CD8-positive, alpha-beta memory T cell (primary cell): ENCODE measurements around the gene BID. TPM values are rescaled to one million over a fixed set of nuclear protein-coding genes. Genes with fewer than 3 reads are reported as not detected.
A peak's percentile ranks its signal among the peaks of the same experiment; 100 is the strongest.
"Not testable (repeated sequence)": the region's sequence is repeated elsewhere in the genome, so short reads cannot be mapped to it uniquely, and the experiment has no call there.

ENCODE experiments used
- CTCF ChIA-PET: fragments of 350-600 bp; sonication (Branson Sonifier 250); formaldehyde crosslinking; loops from one replicate; lab custom pipeline; 2021; ENCODE audit warnings: antibody characterized with exemption; lab: Charles Lee
- POLR2A ChIA-PET: fragments of 350-600 bp; sonication (Branson Sonifier 250); formaldehyde crosslinking; loops from one replicate; lab custom pipeline; 2021; ENCODE audit warnings: antibody characterized with exemption; lab: Charles Lee
- DNase-seq, 5 donors: peaks; one replicate each; pipeline versions ENCODE4 v3.0.0 to v3.0.0-alpha.2; 2020 to 2022; ENCODE audit warnings: mixed read lengths in 1 of 5
- H3K27ac ChIP-seq: one replicate; pipeline ENCODE4 v1.7.0; 2013; ENCODE audit warnings: low read depth, mild to moderate bottlenecking, low read length, moderate library complexity
- H3K27me3 ChIP-seq: 2 replicates; pipeline ENCODE4 v1.7.0; 2013; ENCODE audit warnings: low read length, mild to moderate bottlenecking; ENCODE audit not compliant: insufficient read depth, poor library complexity, severe bottlenecking
- H3K36me3 ChIP-seq: 2 replicates; pipeline ENCODE4 v1.7.0; 2013; ENCODE audit warnings: mild to moderate bottlenecking, low read length, moderate library complexity; ENCODE audit not compliant: insufficient read depth
- H3K4me1 ChIP-seq: 2 replicates; pipeline ENCODE4 v1.7.0; 2013; ENCODE audit warnings: mild to moderate bottlenecking, low read length, moderate library complexity; ENCODE audit not compliant: insufficient read depth
- H3K4me3 ChIP-seq: 2 replicates; pipeline ENCODE4 v1.7.0; 2013; ENCODE audit warnings: mild to moderate bottlenecking, low read length
- H3K9me3 ChIP-seq: 2 replicates; pipeline ENCODE4 v1.7.0; 2013; ENCODE audit warnings: mild to moderate bottlenecking, low read length
- H3K27ac Mint-ChIP-seq, 8 donors: one replicate each; pipeline ENCODE4 v1.8.0; 2020 to 2021; ENCODE audit warnings: mixed read lengths in 8 of 8, mild to moderate bottlenecking in 6 of 8, inconsistent platforms in 3 of 8, moderate library complexity in 3 of 8
- H3K27me3 Mint-ChIP-seq, 2 donors: one replicate each; pipeline ENCODE4 v1.8.0; 2020 to 2021; ENCODE audit warnings: mixed read lengths in 2 of 2, mild to moderate bottlenecking in 1 of 2, moderate library complexity in 1 of 2
- H3K36me3 Mint-ChIP-seq, 3 donors: one replicate each; pipeline ENCODE4 v1.8.0; 2020 to 2021; ENCODE audit warnings: mixed read lengths in 3 of 3, inconsistent platforms in 1 of 3, mild to moderate bottlenecking in 1 of 3
- H3K4me1 Mint-ChIP-seq, 3 donors: one replicate each; pipeline ENCODE4 v1.8.0; 2020 to 2021; ENCODE audit warnings: mixed read lengths in 3 of 3, inconsistent platforms in 1 of 3, mild to moderate bottlenecking in 1 of 3
- H3K4me3 Mint-ChIP-seq, 7 donors: one replicate each; pipeline ENCODE4 v1.8.0; 2020 to 2021; ENCODE audit warnings: mixed read lengths in 7 of 7, mild to moderate bottlenecking in 6 of 7, moderate library complexity in 4 of 7, inconsistent platforms in 2 of 7
- H3K9me3 Mint-ChIP-seq, 5 donors: one replicate each; pipeline ENCODE4 v1.8.0; 2020 to 2022; ENCODE audit warnings: mixed read lengths in 5 of 5, mild to moderate bottlenecking in 3 of 5, moderate library complexity in 2 of 5, inconsistent platforms in 1 of 5
- polyA plus RNA-seq: library from polyadenylated mRNA; unstranded; fragments of 300-500 nt; fragmentation: Illumina TruSeq; gene quantifications from one replicate; pipeline ENCODE4 v1.2.3, GENCODE V29; 2021
- total RNA-seq, 2 experiments: library from RNA; stranded (reverse); gene quantifications; one replicate each; pipeline ENCODE4 v1.2.3, GENCODE V29; 2021

Gene BID
- total and polyA plus RNA-seq, 3 experiments from 2014 or later = 11.5 to 72.5 (median 14.1) TPM

DNA sequence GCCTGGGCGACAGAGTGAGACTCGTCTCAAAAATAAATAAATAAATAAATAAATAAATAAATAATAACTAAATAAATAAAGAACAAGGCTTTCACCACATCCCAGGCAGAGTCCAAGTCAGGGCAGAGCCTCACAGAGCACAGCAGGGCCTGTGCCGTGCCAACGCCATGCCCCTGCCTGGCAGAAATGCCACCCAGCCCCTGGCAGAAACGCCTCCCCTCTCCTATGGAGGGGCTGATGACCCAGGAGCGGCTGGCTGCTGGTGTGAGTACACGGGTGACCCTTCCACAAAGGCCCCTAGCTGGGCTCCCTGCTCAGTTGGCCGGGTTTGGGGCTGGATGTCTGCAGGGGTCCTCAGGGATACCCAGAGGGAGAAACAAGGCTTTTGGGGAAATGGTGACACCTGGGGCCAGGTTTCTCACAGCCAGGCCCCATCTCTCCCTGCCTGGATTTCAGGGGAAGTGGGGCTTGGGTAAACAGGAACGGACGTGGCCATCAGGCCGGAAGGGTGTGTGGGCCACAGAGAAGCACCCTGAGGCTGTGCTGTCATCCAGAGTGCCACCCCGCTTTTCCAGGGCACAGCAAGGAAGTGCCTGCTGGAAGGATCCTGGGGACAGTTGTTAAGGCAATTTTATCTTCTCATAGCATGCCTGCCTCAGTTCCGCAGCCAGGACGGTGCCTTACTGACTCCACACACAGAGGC lies 5.1 kb downstream of the BID start:
- H3K4me3 Mint-ChIP-seq = peak overlapping the region in 2 of 7 donors; percentile 37 to 45
- no peaks in the 10 kb centered on the region for H3K9me3 Mint-ChIP-seq
- Histone ChIP-seq H3K4me1 (peaks cover 38% of the 10 kb centered on the region), H3K4me3 (no peak overlapping the region), H3K36me3 (no peaks in the 10 kb centered on the region), H3K27me3 (no peaks in the 10 kb centered on the region), H3K27ac (no peak overlapping the region), H3K9me3 (no peaks in the 10 kb centered on the region)
- POLR2A ChIA-PET = no interaction called here
- peak overlapping the region in 1 of 8 donors; percentile 78 for H3K27ac Mint-ChIP-seq
- CTCF ChIA-PET = interaction anchor here (2.2 to 3.0 kb wide), 2 partner anchors 16 to 26 kb away, joined by 12 to 13 read pairs; no protein-coding TSS in a partner anchor
- no peaks in the 10 kb centered on the region for H3K27me3 Mint-ChIP-seq
- peaks cover 50 to 67% (median 64%) of the 10 kb centered on the region in 3 donors for H3K4me1 Mint-ChIP-seq
- DNase-seq = no peak
- H3K36me3 Mint-ChIP-seq = peaks cover 0 to 13% (median 0%) of the 10 kb centered on the region in 3 donors

DNA sequence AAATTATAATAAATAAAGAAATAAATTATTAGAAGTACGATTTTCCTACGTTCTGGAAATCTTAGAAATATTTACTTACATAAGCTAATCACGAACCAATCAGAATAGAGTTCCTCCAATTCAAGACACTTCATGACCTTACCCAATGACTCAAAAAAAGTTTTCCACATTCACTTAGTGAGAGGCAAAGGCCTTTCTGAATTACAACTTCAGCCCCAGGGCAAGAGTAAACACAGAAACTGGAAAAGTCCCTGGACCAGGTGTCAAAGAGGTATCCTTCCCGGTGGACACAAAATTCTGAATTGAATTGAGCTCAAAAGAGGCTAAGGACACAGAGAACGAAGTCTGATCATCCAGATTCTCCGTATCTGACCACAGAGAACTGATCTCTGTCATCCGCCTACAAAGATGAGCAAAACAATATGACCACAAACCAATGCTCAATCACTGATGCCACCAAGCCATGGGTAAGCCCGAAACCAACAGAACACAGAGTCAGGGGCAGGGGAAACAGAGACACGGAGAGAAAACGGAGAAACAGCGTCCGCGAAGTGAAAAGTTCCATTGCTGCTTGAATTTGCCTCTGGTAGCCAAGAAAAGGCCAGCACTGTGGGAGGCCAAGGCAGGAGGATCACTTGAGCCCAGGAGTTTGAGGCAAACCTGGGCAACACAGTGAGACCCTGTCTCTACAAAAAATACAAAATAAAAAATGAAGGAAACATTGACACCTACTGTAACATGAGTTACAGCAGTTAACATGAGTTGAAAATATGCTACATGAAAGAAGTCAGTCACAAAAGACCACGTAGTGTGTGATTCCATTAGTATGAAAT lies 6.8 kb downstream of the BID start:
- POLR2A ChIA-PET = interaction anchor here (0.5 kb wide), 1 partner anchor 12 kb away, joined by 3 read pairs; no protein-coding TSS in a partner anchor
- Histone ChIP-seq H3K36me3 (no peaks in the 10 kb centered on the region), H3K27ac (no peak overlapping the region), H3K4me1 (peaks cover 26% of the 10 kb centered on the region), H3K4me3 (peak overlapping the region; percentile 26), H3K9me3 (no peaks in the 10 kb centered on the region), H3K27me3 (no peaks in the 10 kb centered on the region)
- peaks cover 0 to 8% (median 0%) of the 10 kb centered on the region in 3 donors for H3K36me3 Mint-ChIP-seq
- CTCF ChIA-PET = interaction anchor here (0.7 to 3.0 kb wide), 5 partner anchors 11 to 24 kb away, joined by 3 to 13 read pairs (median 5); no protein-coding TSS in a partner anchor
- no peaks in the 10 kb centered on the region for H3K9me3 Mint-ChIP-seq
- peak overlapping the region; percentile 62 to 99 (median 90) for H3K27ac Mint-ChIP-seq
- H3K4me1 Mint-ChIP-seq = peaks cover 42 to 58% (median 55%) of the 10 kb centered on the region in 3 donors
- H3K4me3 Mint-ChIP-seq = peak overlapping the region; percentile 48 to 79 (median 71)
- H3K27me3 Mint-ChIP-seq = no peaks in the 10 kb centered on the region
- DNase-seq = peak in 3 of 5 donors; percentile 67 to 73 (median 72)

DNA sequence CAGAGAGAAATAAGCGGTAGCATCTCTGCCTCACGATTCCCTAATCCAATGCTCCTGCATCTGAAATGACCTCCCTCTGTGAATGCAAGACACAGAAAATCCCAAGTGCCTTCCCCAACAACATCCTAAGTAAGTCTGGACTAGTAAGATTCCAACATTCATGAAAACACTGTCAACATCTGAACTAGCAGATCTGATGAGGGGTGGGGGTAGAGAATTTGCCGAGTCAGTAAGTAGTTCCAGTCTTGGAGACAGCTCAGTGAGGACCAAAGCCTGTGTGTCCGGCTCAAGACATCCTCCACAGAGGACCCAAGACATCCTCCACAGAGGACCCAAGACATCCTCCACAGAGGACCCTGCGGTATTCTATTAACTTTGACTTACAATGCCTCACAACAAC lies 9.4 kb downstream of the BID start:
- not testable (repeated sequence) for H3K9me3 Mint-ChIP-seq

DNA sequence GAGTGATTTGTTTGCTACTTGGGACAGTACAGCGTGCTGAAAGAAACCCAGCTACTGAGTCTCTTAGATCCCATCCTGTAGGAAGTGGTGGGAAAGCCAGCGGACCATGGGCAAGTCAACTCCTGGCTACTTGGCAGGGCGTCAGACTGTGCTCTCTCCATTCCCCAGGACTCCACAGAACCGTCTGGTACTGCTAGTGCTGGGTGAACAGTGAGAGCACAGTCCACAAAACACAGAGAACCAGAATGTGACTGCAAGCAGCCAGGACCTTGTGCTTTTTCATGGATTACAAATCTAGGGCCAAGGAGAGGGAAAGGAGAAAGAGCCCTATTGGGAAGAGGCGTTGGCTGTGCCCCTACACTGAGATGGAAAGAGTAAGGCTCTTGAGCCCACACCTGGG lies 10.2 kb downstream of the BID start:
- H3K36me3 Mint-ChIP-seq = peaks cover 0 to 2% (median 0%) of the 10 kb centered on the region in 3 donors
- H3K9me3 Mint-ChIP-seq = no peaks in the 10 kb centered on the region
- H3K4me3 Mint-ChIP-seq = no peak overlapping the region
- H3K27ac Mint-ChIP-seq = peak overlapping the region in 7 of 8 donors; percentile 8 to 80 (median 64)
- Histone ChIP-seq H3K9me3 (no peaks in the 10 kb centered on the region), H3K4me3 (no peak overlapping the region), H3K36me3 (no peaks in the 10 kb centered on the region), H3K4me1 (peaks cover 14% of the 10 kb centered on the region), H3K27ac (no peak overlapping the region), H3K27me3 (no peaks in the 10 kb centered on the region)
- POLR2A ChIA-PET = no interaction called here
- peaks cover 33 to 49% (median 48%) of the 10 kb centered on the region in 3 donors for H3K4me1 Mint-ChIP-seq
- no peak for DNase-seq
- H3K27me3 Mint-ChIP-seq = no peaks in the 10 kb centered on the region
- CTCF ChIA-PET = no interaction called here

More for the DNA sequence above, 9.4 kb downstream of the BID start:
- H3K27me3 ChIP-seq, H3K4me3 Mint-ChIP-seq, H3K36me3 Mint-ChIP-seq, H3K4me3 ChIP-seq, DNase-seq, H3K36me3 ChIP-seq, H3K27me3 Mint-ChIP-seq, H3K9me3 ChIP-seq, H3K27ac ChIP-seq: not testable (repeated sequence)
- peaks cover 37 to 50% (median 48%) of the 10 kb centered on the region in 3 donors for H3K4me1 Mint-ChIP-seq
- H3K4me1 ChIP-seq = peaks cover 14% of the 10 kb centered on the region
- CTCF ChIA-PET = interaction anchor here (0.9 to 1.5 kb wide), 5 partner anchors 10 to 21 kb away, joined by 3 to 7 read pairs (median 4); no protein-coding TSS in a partner anchor
- POLR2A ChIA-PET = interaction anchor here (0.6 kb wide), 1 partner anchor 9 kb away, joined by 3 read pairs; no protein-coding TSS in a partner anchor
- H3K27ac Mint-ChIP-seq = peak overlapping the region in 3 of 8 donors; percentile 36 to 43 (median 40)

DNA sequence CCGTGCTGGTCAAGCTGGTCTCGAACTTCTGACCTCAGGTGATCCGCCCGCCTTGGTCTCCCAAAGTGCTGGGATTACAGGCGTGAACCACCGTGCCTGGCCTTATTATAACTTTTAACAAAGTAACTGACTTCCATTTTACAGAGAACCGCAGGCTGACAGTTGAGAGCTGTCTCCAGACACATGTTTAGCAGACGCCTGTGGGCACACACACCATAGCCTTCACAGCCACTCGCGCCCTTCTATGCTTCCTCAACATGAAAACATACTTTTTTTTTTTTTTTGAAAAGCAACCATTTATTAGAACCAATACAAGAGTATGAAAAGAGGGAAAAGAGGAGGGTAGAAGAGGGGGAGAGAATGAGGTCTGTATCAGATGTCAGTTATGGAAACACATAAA lies 10.8 kb downstream of the BID start:
- H3K36me3 ChIP-seq, H3K9me3 Mint-ChIP-seq, H3K4me3 ChIP-seq, POLR2A ChIA-PET, CTCF ChIA-PET, H3K36me3 Mint-ChIP-seq, DNase-seq, H3K9me3 ChIP-seq, H3K27me3 Mint-ChIP-seq, H3K27me3 ChIP-seq, H3K27ac ChIP-seq: not testable (repeated sequence)
- Mint-ChIP-seq H3K4me1 (peaks cover 33 to 52% (median 48%) of the 10 kb centered on the region in 3 donors), H3K4me3 (peak overlapping the region in 1 of 7 donors; percentile 44), H3K27ac (peak overlapping the region in 3 of 8 donors; percentile 36 to 51 (median 38))
- H3K4me1 ChIP-seq = peaks cover 13% of the 10 kb centered on the region

DNA sequence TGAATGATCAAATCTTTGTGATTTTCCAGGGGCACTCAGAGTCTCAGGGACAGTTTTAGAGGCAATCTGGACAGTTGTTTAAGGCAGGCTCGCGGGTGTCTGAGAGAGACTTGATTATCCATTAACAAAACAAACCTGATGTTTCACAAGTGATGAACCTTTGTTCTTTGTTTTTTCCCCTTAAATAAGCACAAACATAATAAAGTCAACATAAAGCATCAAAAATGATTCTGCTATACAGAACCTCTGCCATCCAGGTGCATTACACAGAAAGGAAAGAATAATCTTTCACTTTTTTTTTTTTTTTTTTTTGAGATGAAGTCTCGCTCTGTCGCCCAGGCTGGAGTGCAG lies 13.2 kb downstream of the BID start:
- Mint-ChIP-seq H3K9me3 (no peaks in the 10 kb centered on the region), H3K4me3 (no peak overlapping the region), H3K36me3 (peaks cover 0 to 3% (median 0%) of the 10 kb centered on the region in 3 donors), H3K27me3 (no peaks in the 10 kb centered on the region), H3K4me1 (peaks cover 24 to 53% (median 35%) of the 10 kb centered on the region in 3 donors), H3K27ac (peak overlapping the region in 4 of 8 donors; percentile 33 to 66 (median 42))
- ChIA-PET CTCF (no interaction called here), POLR2A (no interaction called here)
- no peak for DNase-seq
- no peak overlapping the region for H3K27ac ChIP-seq
- no peaks in the 10 kb centered on the region for H3K9me3 ChIP-seq
- H3K27me3 ChIP-seq = no peaks in the 10 kb centered on the region
- no peaks in the 10 kb centered on the region for H3K4me1 ChIP-seq
- no peak overlapping the region for H3K4me3 ChIP-seq
- H3K36me3 ChIP-seq = no peaks in the 10 kb centered on the region

DNA sequence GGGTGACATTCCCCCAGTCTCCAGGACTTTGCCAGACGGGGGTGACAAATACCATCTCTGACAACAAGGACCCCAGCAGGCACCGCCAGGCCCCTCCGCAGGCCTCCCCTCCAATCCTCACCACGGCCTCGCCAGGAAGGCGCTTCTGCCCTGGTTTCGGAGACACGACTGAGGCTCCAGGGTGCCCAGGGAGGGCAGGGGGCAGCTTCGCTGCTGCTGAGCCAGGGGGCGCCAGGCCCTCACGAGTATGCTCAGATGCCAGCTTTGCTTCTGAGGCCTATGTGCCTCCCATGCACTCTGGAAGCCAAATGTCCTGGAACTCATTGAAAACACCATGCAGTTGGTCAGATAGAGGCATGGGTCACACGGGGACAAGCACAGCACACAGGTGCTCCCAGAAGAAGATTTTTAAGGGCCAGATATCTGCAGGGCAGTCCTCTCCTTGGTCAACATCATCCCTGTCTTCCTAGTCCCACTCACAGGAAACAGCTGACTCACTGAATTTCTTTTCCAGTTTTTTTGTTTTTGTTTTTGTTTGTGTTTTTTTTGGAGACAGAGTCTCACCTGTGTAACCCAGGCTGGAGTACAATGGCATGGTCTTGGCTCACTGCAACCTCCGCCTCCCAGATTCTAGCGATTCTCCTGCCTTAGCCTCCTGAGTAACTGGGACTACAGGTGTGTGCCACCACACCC lies 19.9 kb downstream of the BID start:
- Mint-ChIP-seq H3K27me3 (no peaks in the 10 kb centered on the region), H3K27ac (peak overlapping the region in 4 of 8 donors; percentile 21 to 77 (median 64)), H3K4me1 (peaks cover 5 to 28% (median 9%) of the 10 kb centered on the region in 3 donors), H3K36me3 (peaks cover 0 to 15% (median 0%) of the 10 kb centered on the region in 3 donors), H3K9me3 (no peaks in the 10 kb centered on the region), H3K4me3 (no peak overlapping the region)
- DNase-seq = peak in 1 of 5 donors; percentile 62
- no peaks in the 10 kb centered on the region for H3K4me1 ChIP-seq
- no peaks in the 10 kb centered on the region for H3K36me3 ChIP-seq
- H3K9me3 ChIP-seq = no peaks in the 10 kb centered on the region
- ChIA-PET CTCF (interaction anchor here (0.9 to 2.2 kb wide), 6 partner anchors 11 to 32 kb away, joined by 3 to 17 read pairs (median 4); no protein-coding TSS in a partner anchor), POLR2A (interaction anchor here (0.6 kb wide), 1 partner anchor 149 kb away, joined by 3 read pairs; no protein-coding TSS in a partner anchor)
- H3K27ac ChIP-seq = no peak overlapping the region
- no peak overlapping the region for H3K4me3 ChIP-seq
- no peaks in the 10 kb centered on the region for H3K27me3 ChIP-seq
